K562 (cell line): ENCODE results near the gene LCN12. TPM values are rescaled to one million over a fixed set of nuclear protein-coding genes. Genes with fewer than 3 reads are reported as not detected.

ENCODE experiments used
- CBFA2T2 ChIP-seq: fragments of 450-650 bp; conservative IDR thresholded peaks from 2 replicates; pipeline ENCODE4 v1.6.1; 2017; ENCODE audit warnings: mild to moderate bottlenecking
- EHMT2 ChIP-seq: fragments of 450-650 bp; IDR thresholded peaks from 2 replicates; pipeline ENCODE4 v1.6.1; 2018; ENCODE audit warnings: antibody characterized with exemption
- FOXA3 ChIP-seq, 2 experiments: fragments of 450-650 bp in 1 of 2; sonication (generic) in 1 of 2; formaldehyde crosslinking; IDR thresholded peaks in 1 of 2; conservative IDR thresholded peaks in 1 of 2; 2 replicates each; pipeline versions ENCODE4 v1.4.0 to v1.8.0; 2020 to 2022; ENCODE audit warnings: mild to moderate bottlenecking in 2 of 2, missing genetic modification reagents in 1 of 2
- FOXK2 ChIP-seq, 2 experiments: fragments of 450-650 bp; IDR thresholded peaks in 1 of 2; conservative IDR thresholded peaks in 1 of 2; 2 replicates each; pipeline ENCODE4 v1.6.1; 2016; ENCODE audit warnings: low read depth in 2 of 2, mild to moderate bottlenecking in 1 of 2
- JUND ChIP-seq, 2 experiments: IDR thresholded peaks; 2 replicates in 1 of 2; 3 replicates in 1 of 2; pipeline ENCODE4 v1.6.1; 2011; ENCODE audit warnings: borderline replicate concordance in 2 of 2, low read depth in 2 of 2, low read length in 2 of 2, improper control_type of control experiment in 1 of 2, missing biosample characterization in 1 of 2, missing genetic modification characterization in 1 of 2, missing genetic modification reagents in 1 of 2
- MYNN ChIP-seq, 2 experiments: sonication (generic); formaldehyde crosslinking in 1 of 2; IDR thresholded peaks; 2 replicates each; pipeline versions ENCODE4 v1.5.0 to v1.6.1; 2016 to 2020; ENCODE audit warnings: antibody characterized with exemption in 1 of 2, missing genetic modification reagents in 1 of 2
- RBM15 ChIP-seq: fragments of 200-400 bp; formaldehyde crosslinking; IDR thresholded peaks from 2 replicates; pipeline ENCODE4 v1.6.1; 2018; ENCODE audit warnings: mild to moderate bottlenecking, low read length, moderate library complexity; ENCODE audit not compliant: insufficient read depth
- RBM34 ChIP-seq: fragments of 200-400 bp; formaldehyde crosslinking; IDR thresholded peaks from 2 replicates; pipeline ENCODE4 v1.6.1; 2018; ENCODE audit warnings: low read length, borderline replicate concordance; ENCODE audit not compliant: insufficient read depth
- SP2 ChIP-seq: IDR thresholded peaks from 2 replicates; pipeline ENCODE4 v1.6.1; 2011; ENCODE audit warnings: mild to moderate bottlenecking, low read depth, low read length, moderate library complexity; ENCODE audit not compliant: poor library complexity, severe bottlenecking; ENCODE audit errors: extremely low read depth
- SRSF3 ChIP-seq: fragments of 200-400 bp; formaldehyde crosslinking; IDR thresholded peaks from 2 replicates; pipeline ENCODE4 v1.6.1; 2016; ENCODE audit warnings: mild to moderate bottlenecking, low read length, moderate library complexity; ENCODE audit not compliant: insufficient read depth
- YBX1 ChIP-seq: fragments of 450-650 bp; IDR thresholded peaks from 2 replicates; pipeline ENCODE4 v1.7.1; 2016; ENCODE audit warnings: mild to moderate bottlenecking
- ZC3H4 ChIP-seq: sonication (generic); formaldehyde crosslinking; IDR thresholded peaks from 2 replicates; pipeline ENCODE4 v1.9.0; 2021; ENCODE audit warnings: missing genetic modification reagents, borderline replicate concordance
- ZNF253 ChIP-seq: fragments of 250-450 bp; sonication (Bioruptor Pico); conservative IDR thresholded peaks from 2 replicates; pipeline ENCODE4 v1.6.1; 2021; ENCODE audit warnings: mild to moderate bottlenecking
- ZNF436 ChIP-seq: fragments of 250-450, 450-650 bp; sonication (Bioruptor Pico); formaldehyde crosslinking; IDR thresholded peaks from 2 replicates; pipeline ENCODE4 v1.7.0; 2020; ENCODE audit warnings: mild to moderate bottlenecking
- ZNF57 ChIP-seq: fragments of 450-650 bp; formaldehyde crosslinking; IDR thresholded peaks from 2 replicates; pipeline ENCODE4 v1.4.0; 2020; ENCODE audit warnings: mild to moderate bottlenecking, moderate library complexity
- ZNF584 ChIP-seq: fragments of 200-800 bp; sonication (Bioruptor generic); IDR thresholded peaks from 2 replicates; pipeline ENCODE4 v1.6.1; 2016; ENCODE audit warnings: low read depth, mild to moderate bottlenecking, missing genetic modification characterization, missing compliant biosample characterization
- ZNF695 ChIP-seq: fragments of 450-650 bp; formaldehyde crosslinking; IDR thresholded peaks from 2 replicates; pipeline ENCODE4 v1.4.0; 2020; ENCODE audit warnings: mild to moderate bottlenecking, moderate library complexity
- ZNF785 ChIP-seq: fragments of 250-450 bp; sonication (Bioruptor Pico); IDR thresholded peaks from 2 replicates; pipeline ENCODE4 v1.4.0; 2020; ENCODE audit warnings: mild to moderate bottlenecking
- polyA plus RNA-seq, 8 experiments: library from polyadenylated mRNA; depleted of rRNA in 4 of 8; stranded (reverse) in 5 of 8; unstranded in 3 of 8; fragments of >200 nt; fragmentation: Nextera tagmentation in 2 of 8; fragmentation: Illumina TruSeq in 1 of 8; extraction: Ambion mirVana in 2 of 8; extraction: Trizol in 1 of 8; gene quantifications; 2 replicates each; pipeline versions ENCODE4 v1.2.1 to v1.2.3, GENCODE V29; 2011 to 2014; ENCODE audit warnings: inconsistent platforms in 1 of 8, missing spikeins in 1 of 8
- total RNA-seq, 7 experiments: library from RNA; depleted of rRNA in 6 of 7; stranded (reverse); fragments of >200 nt in 6 of 7; fragmentation: Illumina TruSeq in 2 of 7; extraction: Trizol in 2 of 7; gene quantifications; 2 replicates each; pipeline versions ENCODE4 v1.2.1 to v1.2.3, GENCODE V29; 2011 to 2021; ENCODE audit warnings: low replicate concordance in 1 of 7
- TF ChIP-seq, protein P1 (sequence below): fragments of 200-400 bp; formaldehyde crosslinking; IDR thresholded peaks from 2 replicates; pipeline ENCODE4 v1.6.1; 2017; ENCODE audit warnings: mild to moderate bottlenecking, low read depth, low read length, moderate library complexity
- TF ChIP-seq, protein P2 (sequence below): sonication (generic); formaldehyde crosslinking; IDR thresholded peaks from 2 replicates; pipeline ENCODE4 v1.8.1; 2022; ENCODE audit warnings: missing genetic modification reagents
- TF ChIP-seq, protein P3 (sequence below): sonication (generic); formaldehyde crosslinking; IDR thresholded peaks from 2 replicates; pipeline ENCODE4 v1.8.0; 2022; ENCODE audit warnings: mild to moderate bottlenecking, missing genetic modification reagents
- TF ChIP-seq, protein P4 (sequence below): fragments of 250-450 bp; sonication (Bioruptor Pico); IDR thresholded peaks from 2 replicates; pipeline ENCODE4 v1.8.0; 2022; ENCODE audit warnings: moderate library complexity, mild to moderate bottlenecking, inconsistent platforms

Gene LCN12
- total and polyA plus RNA-seq, 9 of the 15 experiments (the other 6 are each of a cell fraction or from before 2014, with no cell fraction given), result 0.05 TPM; not detected in 8

DNA sequence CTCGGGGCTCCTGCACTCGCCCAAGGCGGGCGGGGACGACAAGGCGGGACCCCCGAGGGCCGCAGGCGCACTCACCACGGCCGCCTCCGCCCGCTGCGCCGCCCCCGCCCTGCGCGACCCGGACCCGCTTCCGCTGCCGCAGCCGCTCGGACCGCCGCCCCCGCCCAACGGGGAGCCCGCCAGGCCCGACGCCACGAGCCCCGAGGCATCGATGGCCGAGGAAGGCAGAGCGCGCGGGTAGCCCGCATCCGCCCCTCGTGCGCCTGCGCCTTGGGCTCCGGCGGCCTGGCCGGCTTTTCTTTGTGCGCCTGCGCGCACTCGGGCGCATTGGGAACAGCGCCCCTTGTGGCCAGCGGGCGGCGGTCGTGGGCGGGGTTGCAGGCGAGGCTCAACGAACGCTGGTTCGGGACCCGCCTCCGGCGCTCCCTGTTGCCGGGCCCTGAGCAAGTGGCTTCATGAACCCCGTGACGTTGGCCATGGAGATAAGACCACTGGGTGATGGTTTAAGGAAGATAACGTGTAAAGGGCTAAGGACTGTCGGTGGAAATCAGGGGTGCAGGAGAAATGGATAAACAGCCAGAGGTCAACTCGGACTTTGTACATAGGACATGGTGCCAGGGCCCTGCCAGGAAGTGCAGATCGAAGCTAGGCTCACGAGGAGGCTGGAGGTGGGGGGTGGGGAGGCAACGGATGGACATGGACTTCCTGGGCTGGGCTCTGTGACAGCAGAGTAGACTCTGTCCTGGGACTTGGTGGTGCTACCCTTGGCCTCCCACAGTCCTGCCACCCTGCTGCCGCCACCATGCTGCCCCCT is 7.3 kb upstream of the LCN12 start, which contains the start of the genes C8G and FBXW5 (continued):
- TF ChIP-seq ZNF785 (CRISPR knock-in tag), result no peak
- no peak for TF ChIP-seq FOXA3 (CRISPR knock-in tag; conservative IDR thresholded peaks at IDR 0.05 in 1 of 2, IDR thresholded peaks at IDR 0.05 in 1 of 2)
- no peak for TF ChIP-seq RBM34
- TF ChIP-seq, protein P1, sequence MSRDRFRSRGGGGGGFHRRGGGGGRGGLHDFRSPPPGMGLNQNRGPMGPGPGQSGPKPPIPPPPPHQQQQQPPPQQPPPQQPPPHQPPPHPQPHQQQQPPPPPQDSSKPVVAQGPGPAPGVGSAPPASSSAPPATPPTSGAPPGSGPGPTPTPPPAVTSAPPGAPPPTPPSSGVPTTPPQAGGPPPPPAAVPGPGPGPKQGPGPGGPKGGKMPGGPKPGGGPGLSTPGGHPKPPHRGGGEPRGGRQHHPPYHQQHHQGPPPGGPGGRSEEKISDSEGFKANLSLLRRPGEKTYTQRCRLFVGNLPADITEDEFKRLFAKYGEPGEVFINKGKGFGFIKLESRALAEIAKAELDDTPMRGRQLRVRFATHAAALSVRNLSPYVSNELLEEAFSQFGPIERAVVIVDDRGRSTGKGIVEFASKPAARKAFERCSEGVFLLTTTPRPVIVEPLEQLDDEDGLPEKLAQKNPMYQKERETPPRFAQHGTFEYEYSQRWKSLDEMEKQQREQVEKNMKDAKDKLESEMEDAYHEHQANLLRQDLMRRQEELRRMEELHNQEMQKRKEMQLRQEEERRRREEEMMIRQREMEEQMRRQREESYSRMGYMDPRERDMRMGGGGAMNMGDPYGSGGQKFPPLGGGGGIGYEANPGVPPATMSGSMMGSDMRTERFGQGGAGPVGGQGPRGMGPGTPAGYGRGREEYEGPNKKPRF, result no peak
- TF ChIP-seq, protein P2, sequence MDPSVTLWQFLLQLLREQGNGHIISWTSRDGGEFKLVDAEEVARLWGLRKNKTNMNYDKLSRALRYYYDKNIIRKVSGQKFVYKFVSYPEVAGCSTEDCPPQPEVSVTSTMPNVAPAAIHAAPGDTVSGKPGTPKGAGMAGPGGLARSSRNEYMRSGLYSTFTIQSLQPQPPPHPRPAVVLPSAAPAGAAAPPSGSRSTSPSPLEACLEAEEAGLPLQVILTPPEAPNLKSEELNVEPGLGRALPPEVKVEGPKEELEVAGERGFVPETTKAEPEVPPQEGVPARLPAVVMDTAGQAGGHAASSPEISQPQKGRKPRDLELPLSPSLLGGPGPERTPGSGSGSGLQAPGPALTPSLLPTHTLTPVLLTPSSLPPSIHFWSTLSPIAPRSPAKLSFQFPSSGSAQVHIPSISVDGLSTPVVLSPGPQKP (CRISPR knock-in tag), result no peak
- no peak for TF ChIP-seq ZNF584 (CRISPR knock-in tag)
- no peak for TF ChIP-seq RBM15
- TF ChIP-seq EHMT2, result peak; percentile 52; the same call in 1 of the 2 replicates
- no peak for TF ChIP-seq ZNF436
- TF ChIP-seq ZNF695, result no peak
- TF ChIP-seq, protein P3, sequence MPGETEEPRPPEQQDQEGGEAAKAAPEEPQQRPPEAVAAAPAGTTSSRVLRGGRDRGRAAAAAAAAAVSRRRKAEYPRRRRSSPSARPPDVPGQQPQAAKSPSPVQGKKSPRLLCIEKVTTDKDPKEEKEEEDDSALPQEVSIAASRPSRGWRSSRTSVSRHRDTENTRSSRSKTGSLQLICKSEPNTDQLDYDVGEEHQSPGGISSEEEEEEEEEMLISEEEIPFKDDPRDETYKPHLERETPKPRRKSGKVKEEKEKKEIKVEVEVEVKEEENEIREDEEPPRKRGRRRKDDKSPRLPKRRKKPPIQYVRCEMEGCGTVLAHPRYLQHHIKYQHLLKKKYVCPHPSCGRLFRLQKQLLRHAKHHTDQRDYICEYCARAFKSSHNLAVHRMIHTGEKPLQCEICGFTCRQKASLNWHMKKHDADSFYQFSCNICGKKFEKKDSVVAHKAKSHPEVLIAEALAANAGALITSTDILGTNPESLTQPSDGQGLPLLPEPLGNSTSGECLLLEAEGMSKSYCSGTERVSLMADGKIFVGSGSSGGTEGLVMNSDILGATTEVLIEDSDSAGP (CRISPR knock-in tag), result no peak
- TF ChIP-seq CBFA2T2, result no peak; the same call in 1 of the 2 replicates
- TF ChIP-seq FOXK2 (conservative IDR thresholded peaks at IDR 0.05 in 1 of 2, IDR thresholded peaks at IDR 0.05 in 1 of 2; ENCODE audit: low read depth in 2 of 2), result peak; percentile 71 to 77; a peak in 3 of 4 replicates
- TF ChIP-seq SP2, result no peak
- TF ChIP-seq ZNF57 (CRISPR knock-in tag), result no peak
- no peak for TF ChIP-seq MYNN (IDR thresholded peaks at IDR 0.05)
- no peak for TF ChIP-seq MYNN (CRISPR knock-in tag; IDR thresholded peaks at IDR 0.05)
- TF ChIP-seq, protein P4, sequence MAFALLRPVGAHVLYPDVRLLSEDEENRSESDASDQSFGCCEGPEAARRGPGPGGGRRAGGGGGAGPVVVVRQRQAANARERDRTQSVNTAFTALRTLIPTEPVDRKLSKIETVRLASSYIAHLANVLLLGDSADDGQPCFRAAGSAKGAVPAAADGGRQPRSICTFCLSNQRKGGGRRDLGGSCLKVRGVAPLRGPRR (CRISPR knock-in tag), result no peak
- no peak for TF ChIP-seq YBX1
- TF ChIP-seq ZNF253 (CRISPR knock-in tag), result no peak
- TF ChIP-seq ZC3H4, result no peak
- no peak for TF ChIP-seq SRSF3
- TF ChIP-seq JUND (IDR thresholded peaks at IDR 0.05; ENCODE audit: borderline replicate concordance, low read depth, low read length), result 0 out of 2 replicates have a peak, but pooled peaks have one; percentile 47
- TF ChIP-seq JUND (tag; IDR thresholded peaks at IDR 0.05; ENCODE audit: borderline replicate concordance, low read depth, low read length), result peak; percentile 30; the same call in 2 of the 3 replicates
